GM18507 (cell line): ENCODE measurements around the gene TRAF3.
A peak's percentile ranks its signal among the peaks of the same experiment; 100 is the strongest.

Experiments
- DNase-seq: peaks from one replicate; pipeline ENCODE4 v3.0.0; 2011; ENCODE audit warnings: low read depth; ENCODE audit not compliant: insufficient read length; ENCODE audit errors: extremely low spot score
- FAIRE-seq: peaks from 2 replicates; lab custom pipeline; 2011; peaks lifted over from hg19 to GRCh38; lab: Jason Lieb, UNC

Gene TRAF3

GRCh38 chr14:102776761-102777710 is at the start of gene TRAF3:
Gene TRAF3 (plus strand): TSS chr14:102777449. CDS start chr14:102870202, 92,753 bp downstream.
- FAIRE-seq, result no peak
- peak; percentile 79 for DNase-seq

- FAIRE-seq (no peak), DNase-seq (no peak)
Measured at GRCh38 chr14:102728501-102728900, 48.7 kb upstream of the TRAF3 start.

GRCh38 chr14:102729268-102729667 is 48.0 kb upstream of the TRAF3 start:
- no peak for FAIRE-seq
- DNase-seq, result no peak

- no peak for DNase-seq
- FAIRE-seq, result no peak
Measured at GRCh38 chr14:102729825-102730224, 47.4 kb upstream of the TRAF3 start.

- DNase-seq, result no peak
- no peak for FAIRE-seq
Measured at GRCh38 chr14:102731101-102731870, 46.0 kb upstream of the TRAF3 start.

GRCh38 chr14:102731871-102732800 is 45.1 kb upstream of the TRAF3 start:
- DNase-seq (no peak), FAIRE-seq (no peak)

GRCh38 chr14:102732924-102733323 is 44.3 kb upstream of the TRAF3 start:
- FAIRE-seq (no peak), DNase-seq (no peak)

- FAIRE-seq, result no peak
- DNase-seq, result no peak
Measured at GRCh38 chr14:102733326-102733725, 43.9 kb upstream of the TRAF3 start.

GRCh38 chr14:102734436-102734835 is 42.8 kb upstream of the TRAF3 start:
- no peak for DNase-seq
- FAIRE-seq, result no peak

- DNase-seq, result no peak
Measured at GRCh38 chr14:102736956-102737355, 40.3 kb upstream of the TRAF3 start.

GRCh38 chr14:102737402-102738372 is 39.6 kb upstream of the TRAF3 start:
- DNase-seq (no peak), FAIRE-seq (no peak)

More at GRCh38 chr14:102736956-102737355, 40.3 kb upstream of the TRAF3 start:
- no peak for FAIRE-seq

GRCh38 chr14:102738373-102739189 is 38.7 kb upstream of the TRAF3 start:
- no peak for DNase-seq
- FAIRE-seq, result no peak

- DNase-seq (no peak), FAIRE-seq (no peak)
Measured at GRCh38 chr14:102739190-102739469, 38.1 kb upstream of the TRAF3 start.

GRCh38 chr14:102746634-102747438 is 30.4 kb upstream of the TRAF3 start:
- FAIRE-seq, result no peak

GRCh38 chr14:102748806-102749205 is 28.4 kb upstream of the TRAF3 start:
- no peak for FAIRE-seq
- no peak for DNase-seq

More at GRCh38 chr14:102746634-102747438, 30.4 kb upstream of the TRAF3 start:
- no peak for DNase-seq

GRCh38 chr14:102749393-102750305 is 27.6 kb upstream of the TRAF3 start:
- DNase-seq (no peak), FAIRE-seq (no peak)
